ENCODE results near the gene ATP7A.

The ATP7A gene

DNA sequence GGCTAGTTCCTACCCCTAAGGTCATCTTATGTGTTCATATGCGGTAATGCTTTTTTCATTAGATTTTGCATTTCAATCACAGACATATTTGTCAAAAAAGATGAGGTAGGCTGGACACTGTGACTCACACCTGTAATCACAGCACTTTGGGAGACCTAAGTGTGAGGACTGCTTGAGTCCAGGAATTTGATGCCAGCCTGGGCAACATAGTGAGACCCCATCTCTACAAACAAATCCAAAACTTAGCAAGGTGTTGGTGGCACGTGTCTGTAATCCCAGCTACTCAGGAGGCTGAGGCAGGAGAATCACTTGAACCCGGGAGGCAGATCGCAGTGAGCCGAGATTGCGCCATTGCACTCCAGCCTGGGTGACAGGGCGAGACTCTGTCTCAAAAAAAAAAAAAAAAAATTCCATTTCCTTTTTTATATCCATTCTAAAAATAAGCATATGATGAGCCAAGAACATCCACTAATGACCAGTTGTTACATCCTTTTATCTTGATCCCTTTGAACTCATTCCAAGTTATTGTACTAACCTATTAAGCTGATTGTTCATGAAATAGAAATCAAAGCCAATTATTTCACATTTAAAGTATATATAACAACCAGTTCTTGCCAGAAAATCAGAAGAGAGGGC, 35.5 kb downstream of the ATP7A start:
- DNase-seq, result no peak

DNA sequence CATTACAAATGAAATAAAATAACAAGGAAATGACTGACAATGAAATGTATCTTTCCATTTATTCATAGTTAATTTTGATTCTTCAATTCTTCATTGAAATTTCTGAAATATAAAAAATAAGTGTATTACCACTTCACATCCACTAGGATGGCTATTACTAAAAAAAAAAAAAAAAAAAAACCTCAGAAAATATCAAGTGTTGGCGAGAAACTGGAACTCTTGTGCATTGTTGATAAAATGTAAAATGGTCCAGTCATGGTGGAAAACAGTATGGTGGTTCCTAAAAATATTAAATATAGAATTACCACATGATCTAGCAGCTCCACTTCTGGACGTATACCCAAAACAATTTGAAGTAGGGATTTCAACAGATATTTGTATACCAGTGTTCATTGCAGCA, 36.1 kb downstream of the ATP7A start:
- DNase-seq, result no peak

- no peak for DNase-seq
Observed at GRCh38 chrX:77949840-77950239, 39.3 kb downstream of the ATP7A start.

GRCh38 chrX:77952173-77952572, 41.7 kb downstream of the ATP7A start:
- no peak for DNase-seq

DNA sequence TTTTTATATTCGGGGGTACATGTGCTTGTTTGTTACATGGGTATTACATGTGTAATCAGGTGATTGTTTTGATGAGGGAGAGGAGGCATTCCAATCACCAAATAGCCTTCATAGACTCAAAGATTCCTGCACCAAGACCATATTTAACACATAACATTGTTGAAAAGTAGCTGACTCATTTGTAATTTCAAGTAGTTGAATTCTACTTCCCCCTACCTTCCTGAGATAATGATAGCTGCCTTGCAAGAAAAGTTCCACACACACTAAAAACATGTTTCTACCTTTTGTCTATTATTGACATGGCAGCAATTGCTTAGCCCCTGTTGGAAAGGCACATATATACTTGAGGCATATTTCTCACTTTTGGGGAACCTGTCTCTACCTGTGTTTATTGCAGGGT, 42.8 kb downstream of the ATP7A start:
- DNase-seq, result no peak

- no peak for DNase-seq
Observed at GRCh38 chrX:77953708-77954107, 43.2 kb downstream of the ATP7A start.

DNA sequence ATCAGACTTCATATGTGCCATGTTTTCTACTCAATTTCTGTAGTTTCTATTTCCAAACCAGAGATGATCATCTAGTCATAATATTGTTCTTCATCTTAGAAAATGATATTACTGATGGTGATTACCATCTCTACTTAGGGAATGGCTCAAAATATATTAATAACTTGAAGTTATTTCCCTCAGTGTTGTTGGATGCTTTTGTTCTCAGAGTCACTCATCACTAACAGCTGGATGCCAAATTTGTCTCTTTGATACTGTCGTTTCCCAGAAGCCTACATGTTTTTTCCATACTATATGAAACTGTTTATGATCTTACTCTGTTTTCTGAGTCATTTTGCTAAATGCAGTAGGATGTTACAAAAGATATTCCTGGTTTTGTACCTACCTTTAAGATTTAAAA, 50.1 kb downstream of the ATP7A start:
- DNase-seq, result no peak

DNA sequence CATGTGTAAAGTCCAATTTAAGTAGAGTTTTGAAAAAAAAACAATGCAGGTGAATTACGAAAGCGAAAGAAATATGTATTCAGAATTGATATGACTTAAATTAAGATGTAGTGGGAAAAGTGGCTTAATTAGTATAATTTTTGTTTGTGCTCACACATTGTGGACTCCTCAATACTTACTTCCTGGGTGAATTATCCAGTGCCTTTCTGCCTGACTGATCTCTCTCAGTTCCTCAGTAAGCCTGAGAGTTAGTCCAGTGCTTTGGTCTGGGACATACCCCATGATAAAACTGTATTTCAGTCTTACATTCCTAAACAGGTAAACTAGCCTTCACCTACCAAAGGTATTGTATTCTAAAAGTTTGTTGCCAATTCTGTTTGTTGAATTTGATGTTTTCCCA, 50.6 kb downstream of the ATP7A start:
- no peak for DNase-seq

GRCh38 chrX:77962068-77962902, 51.8 kb downstream of the ATP7A start:
- DNase-seq, result peak; percentile 3

DNA sequence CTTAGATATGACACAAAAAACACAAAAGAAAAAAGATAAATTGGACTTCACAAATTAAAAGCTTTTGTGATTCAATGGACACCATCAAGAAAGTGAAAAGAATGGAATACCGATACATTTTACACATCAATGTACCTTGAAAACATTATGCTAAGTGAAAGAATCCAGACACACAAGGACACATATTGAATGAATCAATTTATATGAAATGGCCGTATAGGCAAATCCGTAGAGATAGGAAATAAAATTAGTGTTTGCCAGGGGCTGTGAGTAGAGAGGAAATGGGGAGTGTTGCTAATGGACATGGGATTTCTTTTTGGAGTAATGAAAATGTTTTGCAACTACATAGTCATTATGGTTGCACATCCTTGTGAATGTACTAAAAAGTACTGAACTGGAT, 55.9 kb downstream of the ATP7A start:
- no peak for DNase-seq

GRCh38 chrX:77967631-77968030, 57.1 kb downstream of the ATP7A start:
- no peak for DNase-seq

GRCh38 chrX:77969538-77969937, 59.0 kb downstream of the ATP7A start, which contains the start of gene PGAM4:
Gene PGAM4 (minus strand): TSS chrX:77969638. CDS start chrX:77969638, 0 bp downstream.
- no peak for DNase-seq

- no peak for DNase-seq
Observed at GRCh38 chrX:77975755-77976154, 65.3 kb downstream of the ATP7A start.

- DNase-seq, result no peak
Observed at GRCh38 chrX:77977095-77977494, 66.6 kb downstream of the ATP7A start.

DNA sequence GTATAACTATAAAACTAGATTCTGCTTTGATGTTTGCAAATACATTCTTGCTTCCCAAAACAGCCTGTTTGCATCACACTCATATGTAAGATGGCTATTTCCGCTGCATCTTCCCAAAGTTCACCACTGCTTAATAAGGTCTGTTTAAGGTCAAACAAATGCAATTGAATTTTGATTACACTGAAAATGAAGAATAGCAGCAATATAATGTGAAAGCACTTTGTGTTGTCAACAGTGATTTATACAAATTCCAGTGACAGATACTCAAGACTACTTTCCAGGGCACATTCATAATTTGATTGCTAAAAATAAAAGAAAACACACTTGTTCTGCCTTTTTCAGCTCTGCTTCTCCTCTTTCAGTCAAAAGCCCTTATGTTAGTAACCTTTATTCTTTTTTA, 67.0 kb downstream of the ATP7A start:
- no peak for DNase-seq

- no peak for DNase-seq
Observed at GRCh38 chrX:77979870-77980269, 69.4 kb downstream of the ATP7A start.

DNA sequence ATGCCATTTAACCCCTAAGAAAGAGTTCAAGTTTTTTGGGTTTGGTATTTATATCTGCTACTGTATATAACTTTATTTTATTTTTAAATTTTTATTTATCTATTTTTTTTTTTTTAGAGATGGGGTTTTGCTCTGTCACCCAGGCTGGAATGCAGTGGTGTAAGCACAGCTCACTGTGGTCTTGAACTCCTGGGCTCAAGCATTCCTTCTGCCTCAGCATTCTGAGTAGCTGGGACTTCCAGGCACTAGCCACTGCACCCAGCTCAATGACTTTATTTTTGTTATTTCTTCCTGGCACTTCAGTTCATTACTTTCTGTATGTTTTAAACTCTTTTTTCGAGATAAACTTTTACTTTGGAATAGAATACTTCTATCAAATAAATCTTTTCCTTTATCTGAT, 101.4 kb downstream of the ATP7A start:
- no peak for DNase-seq

DNA sequence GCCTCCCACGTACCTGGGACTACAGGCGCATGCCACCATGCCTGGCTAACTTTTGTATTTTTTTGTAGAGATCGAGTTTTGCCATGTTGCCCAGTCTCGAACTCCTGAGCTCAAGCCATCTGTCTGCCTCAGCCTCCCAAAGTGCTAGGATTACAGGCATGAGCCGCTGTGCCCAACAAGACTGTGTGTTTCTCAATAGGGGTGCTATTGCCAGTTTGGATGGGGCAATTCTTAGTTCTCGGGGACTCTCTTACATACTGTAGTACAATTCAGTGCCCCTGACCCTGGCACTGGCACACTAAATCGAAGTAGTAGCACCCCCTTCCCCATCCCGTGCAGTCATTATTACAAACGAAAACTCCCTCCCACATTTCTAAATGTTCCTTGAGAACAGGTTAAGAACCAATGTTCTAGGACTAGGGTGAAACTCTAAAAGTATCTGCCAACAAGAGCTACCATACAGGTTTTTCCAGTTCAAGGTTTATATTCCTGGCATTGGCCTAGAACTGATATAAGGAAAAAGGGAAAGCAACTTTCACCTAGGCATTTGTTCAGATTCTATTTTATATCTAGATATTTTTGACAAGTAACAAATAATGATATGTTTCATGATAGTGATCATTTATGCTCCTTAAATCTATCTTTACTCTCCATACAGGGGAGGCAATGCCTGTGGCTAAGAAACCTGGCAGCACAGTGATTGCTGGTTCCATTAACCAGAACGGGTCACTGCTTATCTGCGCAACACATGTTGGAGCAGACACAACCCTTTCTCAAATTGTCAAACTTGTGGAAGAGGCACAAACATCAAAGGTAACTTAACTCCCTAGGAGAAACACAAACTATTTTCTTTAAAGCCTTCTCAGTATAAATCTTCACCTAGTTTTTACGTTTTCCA, 109.3 kb downstream of the ATP7A start:
- no peak for DNase-seq

DNA sequence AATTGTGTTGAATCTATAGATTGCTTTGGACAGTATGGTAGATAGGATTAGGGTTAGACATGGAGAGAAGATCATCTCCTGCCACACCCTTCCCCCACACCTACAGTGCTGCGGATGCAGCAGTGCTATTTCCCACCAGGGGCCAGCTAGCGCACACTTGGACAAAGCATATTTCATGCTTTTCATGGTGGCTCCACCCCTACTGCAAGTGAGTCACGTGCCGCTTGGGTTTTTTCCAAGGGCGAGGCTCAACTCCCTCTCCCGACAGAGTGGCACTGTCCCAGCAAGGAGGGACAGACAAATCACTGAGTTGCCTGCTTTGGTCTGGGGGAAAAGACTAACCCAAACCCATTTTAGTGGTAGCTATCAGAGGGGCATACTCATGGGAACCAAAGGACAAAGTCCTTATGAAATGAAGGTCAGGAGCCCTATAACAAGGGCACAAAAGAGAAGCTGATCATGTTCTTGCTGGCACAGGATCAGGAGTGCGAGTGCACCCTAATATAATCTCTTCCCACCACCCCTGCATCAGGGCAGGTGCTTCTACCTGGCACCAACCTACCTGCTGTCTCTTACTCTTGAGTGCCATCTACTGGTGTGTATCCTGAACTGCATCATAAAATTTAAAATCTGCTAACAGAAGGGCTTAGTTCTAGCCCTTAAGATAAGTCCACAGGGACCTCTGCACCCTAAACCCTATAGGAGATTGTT, 114.0 kb downstream of the ATP7A start:
- DNase-seq, result peak; percentile 19

DNA sequence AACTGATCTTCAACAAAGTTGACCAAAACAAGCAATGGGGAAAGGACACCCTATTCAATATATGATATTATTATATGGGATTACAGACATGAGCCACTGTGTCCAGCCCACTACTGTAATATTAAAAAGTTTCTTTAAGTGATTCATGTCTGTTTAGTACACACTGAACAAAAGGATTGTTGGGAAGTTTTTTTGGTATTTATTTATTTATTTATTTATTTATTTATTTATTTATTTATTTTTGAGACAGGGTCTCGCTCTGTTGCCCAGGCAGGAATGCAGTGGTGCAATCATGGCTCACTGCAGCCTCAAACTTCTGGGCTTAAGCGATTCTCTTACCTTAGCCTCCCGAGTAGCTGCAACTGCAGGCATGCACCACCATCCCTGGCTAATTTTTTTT, 117.3 kb downstream of the ATP7A start:
- DNase-seq, result no peak

GRCh38 chrX:78029663-78030062, 119.2 kb downstream of the ATP7A start:
- DNase-seq, result peak; percentile 3

DNA sequence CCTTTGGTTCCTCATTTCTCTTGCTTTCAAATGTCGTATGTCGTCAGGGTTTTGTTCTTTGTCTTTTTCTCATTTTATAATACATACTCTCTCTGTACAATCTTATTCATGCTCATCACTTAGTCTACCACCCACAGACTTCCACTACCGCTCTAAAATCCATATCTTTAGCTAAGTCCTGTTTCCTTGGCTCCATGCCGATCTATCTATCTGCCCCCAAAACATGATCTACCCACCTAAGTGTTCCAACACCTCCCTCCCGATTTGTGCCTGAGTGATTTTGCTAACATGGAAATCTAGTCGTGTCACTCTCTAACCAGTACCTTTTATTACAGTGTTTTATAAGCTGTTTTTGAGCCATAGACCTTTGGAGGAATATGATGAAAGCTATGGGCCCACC, 124.6 kb downstream of the ATP7A start:
- DNase-seq, result no peak

DNA sequence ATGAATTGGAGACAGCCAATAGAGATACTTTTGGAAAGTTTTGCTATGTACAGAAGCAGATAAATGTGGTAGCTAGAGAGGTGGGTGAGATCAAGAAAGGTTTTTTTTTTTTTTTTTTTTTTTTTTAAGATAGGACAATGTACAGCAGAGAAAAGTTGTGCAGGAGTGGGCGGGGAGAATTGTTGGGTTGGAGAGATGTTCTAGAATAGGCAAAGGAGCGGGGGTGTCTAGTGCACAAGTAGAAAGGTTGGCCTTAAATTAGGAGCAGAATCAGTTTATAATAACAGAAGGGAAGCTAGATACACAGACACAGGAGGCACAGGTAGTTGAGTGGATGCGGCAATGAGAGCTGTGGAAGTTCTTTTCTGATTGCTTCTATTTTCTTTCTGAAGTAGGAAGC, 127.4 kb downstream of the ATP7A start:
- no peak for DNase-seq

Data from stimulated activated CD4-positive, alpha-beta T cell treated with anti-CD3 and anti-CD28 coated beads, Interleukin-4, amount 100 ng/mL, for 24 hours (primary cell).